B cell (primary cell): ENCODE data around the gene TRPV6.

ENCODE experiments used
- CTCF ChIP-seq: fragments of 200-600 bp; IDR thresholded peaks from one replicate; pipeline ENCODE4 v1.8.0; 2022; ENCODE audit warnings: antibody characterized with exemption, mild to moderate bottlenecking
- EZH2 ChIP-seq: IDR thresholded peaks from 2 replicates; pipeline ENCODE4 v1.6.1; 2012; ENCODE audit warnings: borderline replicate concordance, low read depth, mild to moderate bottlenecking, moderate library complexity, low read length; ENCODE audit not compliant: insufficient read depth, poor library complexity, severe bottlenecking

DNA sequence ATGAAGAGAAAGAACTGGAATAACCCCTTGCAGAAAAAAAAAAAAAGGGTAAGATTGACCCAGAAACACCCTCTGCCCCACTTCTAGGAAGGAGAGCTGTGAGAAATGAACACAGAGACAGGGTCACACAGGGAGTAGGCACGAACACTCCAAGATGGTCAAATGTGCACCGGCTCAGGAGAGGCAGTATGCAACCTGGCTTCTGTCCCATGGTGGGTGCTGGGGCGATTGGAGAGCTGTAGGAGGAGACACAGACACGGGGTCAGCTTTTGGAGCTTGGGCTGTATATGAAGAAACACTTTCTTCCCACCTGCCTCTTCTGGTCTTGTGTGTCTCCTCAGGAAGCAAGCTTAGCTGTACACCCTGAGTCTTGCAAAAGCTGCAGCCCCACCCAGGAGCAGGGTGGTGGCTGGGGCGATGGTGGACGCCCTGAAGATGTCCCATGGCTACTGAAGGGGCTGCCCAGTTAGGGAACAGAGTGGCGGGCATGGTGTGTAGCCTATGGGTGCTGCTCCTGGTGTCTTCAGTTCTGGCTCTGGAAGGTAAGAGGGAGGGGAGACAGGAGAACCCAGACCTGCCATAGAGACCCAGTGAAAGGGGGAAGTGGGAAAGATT is 22.7 kb downstream of the TRPV6 start:
- no peak for TF ChIP-seq CTCF
- TF ChIP-seq EZH2, result no peak
